D721Med (cell line): ENCODE measurements around the gene NUCB2.
"Not testable (repeated sequence)": the region's sequence is repeated elsewhere in the genome, so short reads cannot be mapped to it uniquely, and the experiment has no call there.

Experiments
- DNase-seq: peaks from one replicate; pipeline ENCODE4 v3.0.0; 2011; ENCODE audit warnings: low spot score; ENCODE audit not compliant: insufficient read length
- FAIRE-seq: peaks from 2 replicates; lab custom pipeline; 2011; peaks lifted over from hg19 to GRCh38; lab: Jason Lieb, UNC
- TF ChIP-seq, protein P1 (sequence below): IDR thresholded peaks from 2 replicates; pipeline ENCODE4 v1.5.1; 2012; ENCODE audit warnings: mild to moderate bottlenecking, control low read depth; ENCODE audit not compliant: insufficient read depth; ENCODE audit errors: missing control alignments

Gene NUCB2

DNA sequence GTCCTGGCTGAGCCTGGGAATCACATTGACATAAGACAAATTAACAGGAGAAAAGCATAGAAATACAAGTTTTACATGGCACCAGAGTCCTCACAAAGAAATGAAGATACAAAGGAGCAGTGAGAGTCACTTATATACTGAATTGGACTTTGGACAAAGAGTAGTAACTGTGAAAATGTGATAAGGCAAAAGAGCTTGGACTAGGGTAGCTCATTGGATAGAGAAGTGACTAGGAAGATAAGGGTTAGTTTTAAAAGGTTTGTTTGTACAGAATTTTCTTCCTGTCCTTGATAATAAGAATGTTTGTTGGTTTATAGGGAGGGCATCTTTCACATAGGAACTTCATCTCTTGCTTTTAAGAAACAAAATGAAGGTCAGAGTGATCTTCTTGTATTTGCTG, 17.9 kb upstream of the NUCB2 start:
- DNase-seq = no peak
- no peak for FAIRE-seq
- TF ChIP-seq, protein P1, sequence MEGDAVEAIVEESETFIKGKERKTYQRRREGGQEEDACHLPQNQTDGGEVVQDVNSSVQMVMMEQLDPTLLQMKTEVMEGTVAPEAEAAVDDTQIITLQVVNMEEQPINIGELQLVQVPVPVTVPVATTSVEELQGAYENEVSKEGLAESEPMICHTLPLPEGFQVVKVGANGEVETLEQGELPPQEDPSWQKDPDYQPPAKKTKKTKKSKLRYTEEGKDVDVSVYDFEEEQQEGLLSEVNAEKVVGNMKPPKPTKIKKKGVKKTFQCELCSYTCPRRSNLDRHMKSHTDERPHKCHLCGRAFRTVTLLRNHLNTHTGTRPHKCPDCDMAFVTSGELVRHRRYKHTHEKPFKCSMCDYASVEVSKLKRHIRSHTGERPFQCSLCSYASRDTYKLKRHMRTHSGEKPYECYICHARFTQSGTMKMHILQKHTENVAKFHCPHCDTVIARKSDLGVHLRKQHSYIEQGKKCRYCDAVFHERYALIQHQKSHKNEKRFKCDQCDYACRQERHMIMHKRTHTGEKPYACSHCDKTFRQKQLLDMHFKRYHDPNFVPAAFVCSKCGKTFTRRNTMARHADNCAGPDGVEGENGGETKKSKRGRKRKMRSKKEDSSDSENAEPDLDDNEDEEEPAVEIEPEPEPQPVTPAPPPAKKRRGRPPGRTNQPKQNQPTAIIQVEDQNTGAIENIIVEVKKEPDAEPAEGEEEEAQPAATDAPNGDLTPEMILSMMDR = no peak

DNA sequence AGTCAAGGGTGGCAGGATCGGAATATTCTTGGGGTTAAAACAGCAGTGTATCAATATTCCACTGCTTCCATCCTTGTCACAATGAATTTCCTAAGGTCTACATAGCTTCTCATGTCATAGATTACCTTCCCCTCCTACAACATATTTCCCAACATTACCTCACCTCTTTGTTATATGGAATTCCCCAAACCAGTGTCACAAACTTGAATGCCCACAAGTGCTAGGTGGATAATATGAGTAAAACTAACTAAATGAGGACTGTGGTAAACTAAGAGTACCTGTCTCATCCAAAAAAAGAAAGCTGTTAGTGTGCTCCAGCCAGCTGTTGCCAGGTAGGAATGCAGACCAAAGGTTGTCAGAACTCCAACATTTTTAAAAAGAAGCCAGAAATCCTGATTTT, 17.0 kb upstream of the NUCB2 start:
- no peak for FAIRE-seq
- TF ChIP-seq, protein P1 = no peak

DNA sequence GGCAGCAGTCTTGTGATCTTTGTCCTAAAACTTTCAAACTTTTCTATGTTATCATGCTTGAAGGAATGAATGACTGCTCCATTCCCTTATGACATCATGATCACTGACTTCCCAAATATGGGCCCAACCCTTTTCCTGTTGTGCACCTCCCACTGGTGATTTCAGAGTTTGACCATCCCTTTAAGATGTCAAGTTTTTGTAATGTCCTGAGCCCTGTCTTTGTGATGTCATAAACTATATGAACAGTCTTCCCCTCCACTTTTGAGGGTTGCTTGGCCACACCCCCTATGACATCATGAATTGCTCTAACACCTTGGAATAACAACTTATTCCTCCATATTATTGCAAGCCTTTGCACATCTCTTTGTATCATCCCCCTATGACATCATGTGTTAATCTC, 16.5 kb upstream of the NUCB2 start:
- TF ChIP-seq, protein P1 = no peak
- FAIRE-seq (no peak), DNase-seq (no peak)

More for the DNA sequence above, 17.0 kb upstream of the NUCB2 start:
- no peak for DNase-seq

DNA sequence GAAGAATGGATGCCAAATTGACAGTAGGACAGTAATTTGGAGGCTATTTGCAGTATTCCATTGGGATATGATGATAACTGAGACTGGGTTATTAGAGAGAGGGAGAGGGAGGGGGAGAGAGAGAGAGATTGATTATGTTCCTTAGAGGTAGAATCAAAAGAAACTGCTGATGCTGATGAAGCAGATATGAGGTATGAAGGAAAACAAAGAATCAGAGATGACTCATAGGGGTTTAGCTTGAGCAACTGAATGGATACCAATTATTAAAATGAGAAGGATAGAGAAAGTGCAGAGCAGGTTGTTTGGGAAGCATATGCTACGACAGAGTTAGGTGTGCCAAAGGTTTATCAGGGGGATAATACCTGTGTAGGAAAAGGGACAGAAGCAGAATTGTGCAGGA, 12.8 kb upstream of the NUCB2 start:
- FAIRE-seq (no peak), DNase-seq (no peak)
- TF ChIP-seq, protein P1 = no peak

DNA sequence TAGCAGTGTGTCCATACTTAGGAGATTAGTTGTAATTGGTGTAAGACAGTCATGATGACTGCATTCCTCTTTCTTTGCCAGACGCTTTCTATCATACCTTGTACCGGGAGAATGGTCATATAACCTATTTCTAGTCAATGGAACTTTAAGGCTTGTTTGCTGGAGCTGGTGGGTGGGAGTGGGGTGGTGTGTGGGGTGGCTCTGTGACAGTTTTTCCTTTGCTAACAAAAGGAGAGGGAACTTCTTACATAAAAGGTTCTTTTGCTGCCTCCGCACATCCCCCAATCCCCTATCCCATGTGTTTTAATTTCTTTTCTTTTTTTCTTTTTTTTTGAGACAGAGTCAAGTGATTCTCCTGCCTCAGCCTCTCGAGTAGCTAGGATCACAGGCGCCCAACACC, 9.8 kb upstream of the NUCB2 start:
- DNase-seq (no peak), FAIRE-seq (no peak)
- TF ChIP-seq, protein P1 = no peak

DNA sequence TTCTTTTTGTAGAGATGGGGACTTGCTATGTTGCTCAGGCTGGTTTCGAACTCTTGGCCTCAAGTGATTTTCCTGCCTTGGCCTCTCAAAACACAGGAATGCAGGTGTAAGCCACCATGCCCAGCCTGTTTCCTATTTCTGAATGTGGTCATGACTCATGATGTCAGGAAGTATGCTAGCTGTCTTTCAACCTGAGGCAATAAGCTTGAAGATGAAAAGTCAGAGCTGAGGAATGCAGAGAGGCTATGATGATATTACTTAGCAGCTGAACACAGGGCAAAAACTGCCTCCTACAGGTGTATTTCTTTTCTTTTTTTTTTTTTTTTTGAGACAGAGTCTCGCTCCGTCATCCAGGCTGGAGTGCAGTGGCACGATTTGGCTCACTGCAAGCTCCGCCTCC, 9.0 kb upstream of the NUCB2 start:
- FAIRE-seq (no peak), DNase-seq (no peak)
- TF ChIP-seq, protein P1 = no peak

DNA sequence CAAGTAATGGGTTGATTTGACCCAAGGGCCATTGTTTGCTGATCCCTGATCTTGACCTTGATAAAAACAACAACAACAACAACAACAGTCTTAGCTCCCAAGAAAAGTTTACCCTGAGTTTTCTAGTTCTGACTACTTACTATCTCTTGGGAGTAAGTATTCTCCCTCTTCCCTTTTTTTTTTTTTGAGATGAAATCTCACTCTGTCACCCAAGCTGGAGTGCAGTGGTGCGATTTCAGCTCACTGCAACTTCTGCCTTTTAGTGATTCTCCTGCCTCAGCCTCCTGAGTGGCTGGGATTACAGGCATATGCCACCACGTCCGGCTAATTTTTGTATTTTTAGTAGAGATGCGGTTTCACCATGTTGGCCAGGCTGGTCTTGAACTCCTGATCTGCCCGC, 8.0 kb upstream of the NUCB2 start:
- not testable (repeated sequence) for FAIRE-seq, DNase-seq

DNA sequence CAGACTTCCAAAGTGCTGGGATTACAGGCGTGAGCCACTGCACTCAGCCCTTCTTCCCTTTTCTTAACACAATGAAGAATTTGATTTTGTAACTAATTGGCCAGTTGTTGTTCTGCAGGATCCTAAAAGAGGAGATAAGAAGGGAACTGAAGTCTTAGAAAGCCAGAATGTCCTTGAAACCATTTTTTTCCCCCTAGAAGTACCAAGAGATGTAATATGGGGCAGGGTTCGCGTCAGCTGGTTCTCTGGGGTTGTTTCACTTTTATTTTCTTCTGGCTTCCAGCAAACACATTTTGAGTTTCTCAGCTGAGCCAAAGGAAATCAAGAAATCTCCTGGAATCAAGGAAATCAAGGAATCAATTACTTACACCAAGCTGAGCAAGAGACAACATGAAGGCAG, 7.6 kb upstream of the NUCB2 start:
- FAIRE-seq (no peak), DNase-seq (no peak)
- TF ChIP-seq, protein P1 = no peak
